ENCODE results near the gene PABPC1L.

The PABPC1L gene

DNA sequence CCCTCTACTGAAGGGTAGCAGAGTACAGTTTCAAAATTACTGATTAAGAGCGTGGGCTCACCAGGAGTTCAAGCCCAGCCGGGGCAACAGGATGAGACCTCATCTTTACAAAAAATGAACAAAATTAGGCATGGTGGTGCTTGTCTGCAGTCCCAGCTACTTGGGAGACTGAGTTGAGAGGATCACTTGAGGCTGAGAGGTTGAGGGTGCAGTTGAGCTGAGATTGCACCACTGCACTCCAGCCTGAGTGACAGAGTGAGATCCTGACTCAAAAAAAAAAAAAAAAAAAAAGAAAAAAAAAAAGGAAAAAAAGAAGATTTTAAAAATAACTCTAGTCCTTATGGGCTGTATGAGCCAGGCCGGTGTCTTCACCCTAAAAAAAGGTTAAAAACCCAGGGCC lies 18.7 kb downstream of the PABPC1L start:
- Histone ChIP-seq H3K27me3 (replicated peaks; ENCODE audit: control insufficient read depth, insufficient read depth, low read length) (no peaks in the 10 kb centered on the region), H3K36me3 (ENCODE audit: control insufficient read depth, insufficient read depth, low read length) (peaks cover 13% of the 10 kb centered on the region), H3K4me3 (replicated peaks; ENCODE audit: low read depth, low read length) (no peak overlapping the region)
- TF ChIP-seq CTCF (IDR thresholded peaks at IDR 0.05; ENCODE audit: insufficient read depth, low read length, poor library complexity, severe bottlenecking), result no peak
- no peak for DNase-seq (ENCODE audit: extremely low read depth, insufficient read length)

DNA sequence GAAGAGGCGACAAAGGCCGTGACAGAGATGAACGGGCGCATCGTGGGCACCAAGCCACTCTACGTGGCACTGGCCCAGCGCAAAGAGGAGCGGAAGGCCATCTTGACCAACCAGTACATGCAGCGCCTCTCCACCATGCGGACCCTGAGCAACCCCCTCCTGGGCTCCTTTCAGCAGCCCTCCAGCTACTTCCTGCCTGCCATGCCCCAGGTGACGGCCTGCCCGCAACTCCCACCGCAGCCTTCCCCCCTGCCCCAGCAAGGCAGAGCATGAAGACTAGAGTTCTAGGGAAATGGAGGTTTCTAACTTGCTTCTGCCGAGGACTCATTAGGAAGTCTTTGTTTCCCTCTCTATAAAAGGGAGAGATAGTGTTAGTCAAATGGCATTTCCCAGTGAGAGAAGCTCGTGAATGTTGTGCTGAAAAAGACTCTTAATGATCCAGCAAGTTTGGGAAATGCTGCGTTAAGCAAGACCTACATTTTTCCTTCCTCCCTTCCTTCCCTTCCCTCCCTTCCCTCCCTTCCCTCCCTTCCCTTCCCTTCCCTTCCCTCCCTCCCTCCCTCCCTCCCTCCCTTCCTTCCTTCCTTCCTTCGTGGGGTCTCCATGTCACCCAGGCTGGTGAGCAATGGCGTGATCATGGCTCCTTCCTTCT lies 20.8 kb downstream of the PABPC1L start:
- no peaks in the 10 kb centered on the region for H3K27me3 ChIP-seq (replicated peaks; ENCODE audit: control insufficient read depth, insufficient read depth, low read length)
- no peak overlapping the region for H3K4me3 ChIP-seq (replicated peaks; ENCODE audit: low read depth, low read length)
- H3K36me3 ChIP-seq (ENCODE audit: control insufficient read depth, insufficient read depth, low read length), result peaks cover 12% of the 10 kb centered on the region
- TF ChIP-seq CTCF (IDR thresholded peaks at IDR 0.05; ENCODE audit: insufficient read depth, low read length, poor library complexity, severe bottlenecking), result no peak
- no peak for DNase-seq (ENCODE audit: extremely low read depth, insufficient read length)

GRCh38 chr20:44931911-44932310 lies 22.1 kb downstream of the PABPC1L start:
- no peaks in the 10 kb centered on the region for H3K27me3 ChIP-seq (replicated peaks; ENCODE audit: control insufficient read depth, insufficient read depth, low read length)
- no peak for DNase-seq (ENCODE audit: extremely low read depth, insufficient read length)
- H3K4me3 ChIP-seq (replicated peaks; ENCODE audit: low read depth, low read length), result no peak overlapping the region
- TF ChIP-seq CTCF (IDR thresholded peaks at IDR 0.05; ENCODE audit: insufficient read depth, low read length, poor library complexity, severe bottlenecking), result no peak
- peaks cover 16% of the 10 kb centered on the region for H3K36me3 ChIP-seq (ENCODE audit: control insufficient read depth, insufficient read depth, low read length)

DNA sequence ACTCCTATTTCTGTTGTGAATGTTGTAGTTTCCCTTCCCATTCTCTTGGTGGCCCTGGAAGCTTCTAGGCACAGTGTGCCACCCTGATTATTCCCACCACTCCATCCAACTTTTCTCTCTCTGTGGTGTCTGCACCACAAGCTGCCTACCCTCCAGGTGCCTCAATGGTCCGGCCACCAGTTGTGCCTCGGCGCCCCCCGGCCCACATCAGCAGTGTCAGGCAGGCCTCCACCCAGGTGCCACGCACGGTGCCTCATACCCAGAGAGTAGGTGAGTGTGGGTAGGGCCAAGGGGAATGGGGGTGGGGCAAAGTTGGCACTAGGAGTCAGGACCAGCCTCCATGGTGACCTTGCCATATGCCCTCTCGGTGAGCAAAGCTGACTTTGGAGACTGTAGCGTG lies 23.1 kb downstream of the PABPC1L start:
- no peak for TF ChIP-seq CTCF (IDR thresholded peaks at IDR 0.05; ENCODE audit: insufficient read depth, low read length, poor library complexity, severe bottlenecking)
- no peak for DNase-seq (ENCODE audit: extremely low read depth, insufficient read length)
- no peaks in the 10 kb centered on the region for H3K27me3 ChIP-seq (replicated peaks; ENCODE audit: control insufficient read depth, insufficient read depth, low read length)
- H3K4me3 ChIP-seq (replicated peaks; ENCODE audit: low read depth, low read length), result no peak overlapping the region
- peaks cover 16% of the 10 kb centered on the region for H3K36me3 ChIP-seq (ENCODE audit: control insufficient read depth, insufficient read depth, low read length)

GRCh38 chr20:44936510-44936909 lies 26.6 kb downstream of the PABPC1L start:
- Histone ChIP-seq H3K27me3 (replicated peaks; ENCODE audit: control insufficient read depth, insufficient read depth, low read length) (no peaks in the 10 kb centered on the region), H3K36me3 (ENCODE audit: control insufficient read depth, insufficient read depth, low read length) (peaks cover 17% of the 10 kb centered on the region), H3K4me3 (replicated peaks; ENCODE audit: low read depth, low read length) (no peak overlapping the region)
- no peak for DNase-seq (ENCODE audit: extremely low read depth, insufficient read length)
- TF ChIP-seq CTCF (IDR thresholded peaks at IDR 0.05; ENCODE audit: insufficient read depth, low read length, poor library complexity, severe bottlenecking), result no peak

- TF ChIP-seq CTCF (IDR thresholded peaks at IDR 0.05; ENCODE audit: insufficient read depth, low read length, poor library complexity, severe bottlenecking), result no peak
- no peaks in the 10 kb centered on the region for H3K27me3 ChIP-seq (replicated peaks; ENCODE audit: control insufficient read depth, insufficient read depth, low read length)
- peaks cover 21% of the 10 kb centered on the region for H3K36me3 ChIP-seq (ENCODE audit: control insufficient read depth, insufficient read depth, low read length)
- DNase-seq (ENCODE audit: extremely low read depth, insufficient read length), result no peak
- no peak overlapping the region for H3K4me3 ChIP-seq (replicated peaks; ENCODE audit: low read depth, low read length)
These were observed 28.8 kb downstream of the PABPC1L start for GRCh38 chr20:44938637-44939036.

Measured in GM06990 (cell line).